ENCODE measurements around the gene LEFTY1. TPM values are rescaled to one million over a fixed set of nuclear protein-coding genes. Genes with fewer than 3 reads are reported as not detected.

The LEFTY1 gene
- total RNA-seq, 1 donor from 2014 or later, result not detected

GRCh38 chr1:225887030-225887314 lies 2.0 kb downstream of the LEFTY1 start:
- ATAC-seq (ENCODE audit: low read depth) (no peak), DNase-seq (no peak)
- Mint-ChIP-seq H3K27ac (no peak overlapping the region), H3K27me3 (peaks cover 3% of the 10 kb centered on the region), H3K4me3 (no peak overlapping the region), H3K36me3 (ENCODE audit: low read depth) (peaks cover 2% of the 10 kb centered on the region), H3K9me3 (no peaks in the 10 kb centered on the region), H3K4me1 (peaks cover 10% of the 10 kb centered on the region)
- intact Hi-C loops (cut with micrococcal nuclease), result no loop called here
- ChIA-PET CTCF (no interaction called here), POLR2A (interaction anchor here (1.2 kb wide), 1 partner anchor 38 kb away, joined by 3 read pairs; no protein-coding TSS in a partner anchor)
- TF ChIP-seq CTCF (IDR thresholded peaks at IDR 0.05), result no peak

GRCh38 chr1:225886159-225887029 lies 2.6 kb downstream of the LEFTY1 start:
- Mint-ChIP-seq H3K4me3 (no peak overlapping the region), H3K27me3 (peaks cover 3% of the 10 kb centered on the region), H3K9me3 (no peaks in the 10 kb centered on the region), H3K36me3 (ENCODE audit: low read depth) (peaks cover 2% of the 10 kb centered on the region), H3K4me1 (peaks cover 12% of the 10 kb centered on the region), H3K27ac (no peak overlapping the region)
- intact Hi-C loops (cut with micrococcal nuclease), result no loop called here
- ChIA-PET CTCF (no interaction called here), POLR2A (interaction anchor here (1.2 kb wide), 1 partner anchor 38 kb away, joined by 3 read pairs; no protein-coding TSS in a partner anchor)
- ATAC-seq (ENCODE audit: low read depth) (no peak), DNase-seq (no peak)
- no peak for TF ChIP-seq CTCF (IDR thresholded peaks at IDR 0.05)

DNA sequence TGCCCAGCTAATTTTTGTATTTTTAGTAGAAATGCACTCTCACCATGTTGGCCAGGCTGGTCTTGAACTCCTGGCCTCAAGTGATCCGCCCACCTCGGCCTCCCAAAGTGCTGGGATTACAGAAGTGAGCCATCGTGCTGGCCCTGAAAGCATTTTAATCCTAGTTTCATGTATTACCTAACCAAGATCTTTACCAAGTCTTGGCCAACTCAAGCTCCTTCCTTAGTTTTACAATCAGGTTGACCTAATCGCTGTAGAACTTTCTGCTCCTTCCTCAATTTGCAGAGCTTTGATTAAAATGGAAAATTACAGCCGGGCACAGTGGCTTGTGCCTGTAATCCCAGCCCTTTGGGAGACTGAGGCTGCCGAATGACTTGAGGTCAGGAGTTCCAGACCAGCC lies 3.6 kb downstream of the LEFTY1 start:
- no peak for TF ChIP-seq CTCF (IDR thresholded peaks at IDR 0.05)
- DNase-seq (no peak), ATAC-seq (ENCODE audit: low read depth) (no peak)
- H3K9me3 Mint-ChIP-seq, result no peaks in the 10 kb centered on the region
- peaks cover 19% of the 10 kb centered on the region for H3K4me1 Mint-ChIP-seq
- no peak overlapping the region for H3K27ac Mint-ChIP-seq
- CTCF ChIA-PET, result no interaction called here
- H3K27me3 Mint-ChIP-seq, result peaks cover 3% of the 10 kb centered on the region
- no peak overlapping the region for H3K4me3 Mint-ChIP-seq
- POLR2A ChIA-PET, result interaction anchor here (0.8 kb wide), 1 partner anchor 31 kb away, joined by 5 read pairs; no protein-coding TSS in a partner anchor
- intact Hi-C loops (cut with micrococcal nuclease), result no loop called here
- H3K36me3 Mint-ChIP-seq (ENCODE audit: low read depth), result peaks cover 4% of the 10 kb centered on the region

DNA sequence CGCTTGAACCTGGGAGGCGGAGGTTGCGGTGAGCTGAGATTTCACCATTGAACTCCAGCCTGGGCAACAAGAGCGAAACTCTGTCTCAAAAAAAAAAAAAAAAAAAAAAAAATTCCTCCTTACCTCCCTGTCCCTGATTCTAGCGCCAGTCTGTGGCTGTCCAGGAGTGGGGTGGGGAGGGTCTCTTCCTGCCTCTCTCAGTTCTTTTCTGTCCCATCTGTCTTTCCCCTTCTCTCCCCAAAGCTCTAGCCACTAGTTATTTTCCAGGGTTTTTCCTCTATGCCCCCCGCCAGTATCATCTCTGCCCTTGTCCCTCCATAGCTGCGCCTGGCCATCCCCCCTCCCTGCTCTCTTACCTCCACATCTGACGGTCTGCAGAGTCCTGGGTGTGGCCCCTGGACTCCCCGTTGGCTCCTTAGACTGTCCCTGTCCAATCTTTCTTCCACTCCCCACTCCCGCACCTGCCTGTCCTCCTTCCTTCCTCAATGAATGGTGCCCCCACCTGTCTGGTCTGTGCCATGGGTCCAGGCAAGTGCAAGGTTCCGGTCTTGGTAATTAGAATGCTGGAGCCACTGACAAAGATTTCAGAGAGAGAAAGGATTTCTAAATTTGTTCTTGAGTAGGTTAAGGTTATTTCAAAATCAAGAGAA lies 5.2 kb downstream of the LEFTY1 start:
- CTCF ChIA-PET, result interaction anchor here (0.6 to 2.0 kb wide), 7 partner anchors 19 to 111 kb away, joined by 3 to 7 read pairs (median 3); partner anchors contain the start of genes EPHX1 and PYCR2
- peak overlapping the region; percentile 21 for H3K27ac Mint-ChIP-seq
- H3K36me3 Mint-ChIP-seq (ENCODE audit: low read depth), result peaks cover 6% of the 10 kb centered on the region
- no peak for ATAC-seq (ENCODE audit: low read depth)
- TF ChIP-seq CTCF (IDR thresholded peaks at IDR 0.05), result no peak
- peaks cover 35% of the 10 kb centered on the region for H3K4me1 Mint-ChIP-seq
- DNase-seq, result no peak
- POLR2A ChIA-PET, result interaction anchor here (0.7 to 5.9 kb wide), 11 partner anchors 11 to 413 kb away, joined by 3 to 93 read pairs (median 8); partner anchors contain the start of genes PYCR2 and SRP9
- intact Hi-C loops (cut with micrococcal nuclease), result loop anchor here (2.0 to 5.0 kb wide), 4 partner anchors 27 to 179 kb away; partner anchors contain the start of genes EPHX1 and H3-3A
- no peaks in the 10 kb centered on the region for H3K9me3 Mint-ChIP-seq
- peak overlapping the region; percentile 87 for H3K4me3 Mint-ChIP-seq
- peaks cover 3% of the 10 kb centered on the region for H3K27me3 Mint-ChIP-seq

Data from activated B cell treated with CpG ODN at 0.5 μM for 24 hours (primary cell).